Upper lobe of right lung (tissue), 1 donor: ENCODE data around the gene RPL31. TPM values are rescaled to one million over a fixed set of nuclear protein-coding genes. Genes with fewer than 3 reads are reported as not detected.
A peak's percentile ranks its signal among the peaks of the same experiment; 100 is the strongest.

ENCODE experiments used
- ATAC-seq: fragments of 200-7000 bp; cut with Tn5 transposase; one replicate; pipeline ENCODE4 v1.9.1; 2020; ENCODE audit warnings: mild to moderate bottlenecking, moderate library complexity
- DNase-seq: peaks from one replicate; pipeline ENCODE4 v3.0.0-alpha.2; 2020
- H3K27ac ChIP-seq: fragments of 200-600 bp; one replicate; pipeline ENCODE4 v1.8.0; 2022
- H3K27me3 ChIP-seq: fragments of 200-600 bp; one replicate; pipeline ENCODE4 v1.8.0; 2022; ENCODE audit warnings: mild to moderate bottlenecking
- H3K36me3 ChIP-seq: fragments of 200-600 bp; one replicate; pipeline ENCODE4 v1.8.0; 2022
- H3K4me1 ChIP-seq: fragments of 200-600 bp; one replicate; pipeline ENCODE4 v1.8.0; 2022
- H3K4me3 ChIP-seq: fragments of 200-600 bp; one replicate; pipeline ENCODE4 v1.8.0; 2022; ENCODE audit warnings: mild to moderate bottlenecking
- H3K9me3 ChIP-seq: fragments of 200-600 bp; one replicate; pipeline ENCODE4 v1.8.0; 2022
- CTCF ChIP-seq: fragments of 200-600 bp; IDR thresholded peaks from one replicate; pipeline ENCODE4 v1.8.0; 2022; ENCODE audit warnings: antibody characterized with exemption
- intact Hi-C: fragments of 100-400 bp; cut with DNase I; formaldehyde crosslinking; loops from one replicate; pipeline ENCODE4 v1.11.0; 2022
- total RNA-seq: library from RNA; stranded (reverse); fragmentation: NEBNext Ultra II Directional; extraction: Animal tissue kit (Norgen Biotek cat#: 25700); gene quantifications from one replicate; pipeline ENCODE4 v1.2.1, GENCODE V29; 2021
- donor health status: DM: no; HTN: yes; CAD: no; lungs with severe emphysema.

RPL31 gene
- total RNA-seq, 1 donor from 2014 or later, result 1,071 TPM

- H3K9me3 ChIP-seq, result no peaks in the 10 kb centered on the region
- H3K4me3 ChIP-seq, result no peak overlapping the region
- H3K4me1 ChIP-seq, result no peaks in the 10 kb centered on the region
- H3K36me3 ChIP-seq, result no peaks in the 10 kb centered on the region
- no peak for TF ChIP-seq CTCF
- ATAC-seq, result no peak
- DNase-seq, result no peak
- intact Hi-C loops, result no loop called here
- H3K27me3 ChIP-seq, result no peaks in the 10 kb centered on the region
- H3K27ac ChIP-seq, result no peak overlapping the region
Observed at GRCh38 chr2:100975521-100975785, 26.6 kb upstream of the RPL31 start.

- peak; percentile 14 for ATAC-seq
Observed at GRCh38 chr2:100976061-100976460, 26.0 kb upstream of the RPL31 start.

GRCh38 chr2:100976645-100977391 lies 25.3 kb upstream of the RPL31 start:
- H3K27me3 ChIP-seq, result no peaks in the 10 kb centered on the region
- DNase-seq, result peak; percentile 29
- H3K27ac ChIP-seq, result no peak overlapping the region
- H3K36me3 ChIP-seq, result no peaks in the 10 kb centered on the region
- H3K4me3 ChIP-seq, result no peak overlapping the region
- intact Hi-C loops, result no loop called here
- no peak for TF ChIP-seq CTCF
- no peaks in the 10 kb centered on the region for H3K4me1 ChIP-seq
- ATAC-seq, result no peak
- no peaks in the 10 kb centered on the region for H3K9me3 ChIP-seq

More at GRCh38 chr2:100976061-100976460, 26.0 kb upstream of the RPL31 start:
- no peak overlapping the region for H3K27ac ChIP-seq
- peak; percentile 11 for DNase-seq
- intact Hi-C loops, result no loop called here
- H3K36me3 ChIP-seq, result no peaks in the 10 kb centered on the region
- no peaks in the 10 kb centered on the region for H3K27me3 ChIP-seq
- no peaks in the 10 kb centered on the region for H3K4me1 ChIP-seq
- H3K9me3 ChIP-seq, result no peaks in the 10 kb centered on the region
- no peak overlapping the region for H3K4me3 ChIP-seq
- TF ChIP-seq CTCF, result no peak

GRCh38 chr2:100977511-100977910 lies 24.6 kb upstream of the RPL31 start:
- ATAC-seq (no peak), DNase-seq (peak; percentile 47)
- no peak for TF ChIP-seq CTCF
- Histone ChIP-seq H3K36me3 (no peaks in the 10 kb centered on the region), H3K4me3 (no peak overlapping the region), H3K4me1 (no peaks in the 10 kb centered on the region), H3K9me3 (no peaks in the 10 kb centered on the region), H3K27me3 (no peaks in the 10 kb centered on the region), H3K27ac (no peak overlapping the region)
- intact Hi-C loops, result no loop called here

GRCh38 chr2:100978582-100979191 lies 23.4 kb upstream of the RPL31 start:
- TF ChIP-seq CTCF, result no peak
- H3K9me3 ChIP-seq, result no peaks in the 10 kb centered on the region
- DNase-seq, result peak; percentile 45
- no peak for ATAC-seq
- no peaks in the 10 kb centered on the region for H3K36me3 ChIP-seq
- H3K4me1 ChIP-seq, result no peaks in the 10 kb centered on the region
- no peak overlapping the region for H3K27ac ChIP-seq
- intact Hi-C loops, result no loop called here
- no peak overlapping the region for H3K4me3 ChIP-seq
- no peaks in the 10 kb centered on the region for H3K27me3 ChIP-seq
